CD14-positive monocyte (primary cell): ENCODE results near the gene JHY. TPM values are rescaled to one million over a fixed set of nuclear protein-coding genes. Genes with fewer than 3 reads are reported as not detected.
A peak's percentile ranks its signal among the peaks of the same experiment; 100 is the strongest.

Experiments
- DNase-seq, 3 donors: peaks; one replicate each; pipeline ENCODE4 v3.0.0-alpha.2; 2011 to 2022
- H2AFZ ChIP-seq: 2 replicates; pipeline ENCODE4 v1.6.0; 2012; ENCODE audit warnings: mild to moderate bottlenecking, low read depth, low read length, inconsistent platforms; ENCODE audit not compliant: insufficient read depth, poor library complexity, severe bottlenecking
- H3K27ac ChIP-seq, 2 donors: 1 replicate in 1 of 2; 2 replicates in 1 of 2; pipeline ENCODE4 v1.5.1; 2012 to 2013; ENCODE audit warnings: low read length in 2 of 2, control low read depth in 1 of 2, inconsistent platforms in 1 of 2, low read depth in 1 of 2, mild to moderate bottlenecking in 1 of 2
- H3K27me3 ChIP-seq, 2 donors: one replicate each; pipeline versions ENCODE4 v1.6.0 to v1.6.1; 2011 to 2013; ENCODE audit warnings: low read length in 2 of 2; ENCODE audit not compliant: control insufficient read depth in 2 of 2, insufficient read depth in 2 of 2
- H3K36me3 ChIP-seq, 2 donors: replicated peaks in 1 of 2; 1 replicate in 1 of 2; 2 replicates in 1 of 2; pipeline versions ENCODE4 v1.5.1 to v1.6.1; 2012 to 2013; ENCODE audit warnings: low read length in 2 of 2, control low read depth in 1 of 2, inconsistent platforms in 1 of 2, mild to moderate bottlenecking in 1 of 2; ENCODE audit not compliant: insufficient read depth in 2 of 2, control insufficient read depth in 1 of 2
- H3K4me1 ChIP-seq, 2 donors: 1 replicate in 1 of 2; 2 replicates in 1 of 2; pipeline versions ENCODE4 v1.5.1 to v1.6.1; 2012 to 2013; ENCODE audit warnings: low read length in 2 of 2, control low read depth in 1 of 2, inconsistent platforms in 1 of 2, mild to moderate bottlenecking in 1 of 2, moderate library complexity in 1 of 2; ENCODE audit not compliant: insufficient read depth in 2 of 2, control insufficient read depth in 1 of 2
- H3K4me2 ChIP-seq: replicated peaks from 2 replicates; pipeline ENCODE3; 2012; ENCODE audit warnings: low read length, moderate library complexity, mild to moderate bottlenecking; ENCODE audit not compliant: poor library complexity, severe bottlenecking; ENCODE audit errors: extremely low read depth
- H3K4me3 ChIP-seq, 3 experiments: fragments of 200-600 bp in 1 of 3; sonication (generic) in 1 of 3; replicated peaks in 1 of 3; 1 replicate in 2 of 3; 2 replicates in 1 of 3; pipeline ENCODE4 v1.5.1; 2011 to 2013; ENCODE audit warnings: low read length in 3 of 3, mild to moderate bottlenecking in 3 of 3, control low read depth in 2 of 3, low read depth in 2 of 3, inconsistent platforms in 1 of 3, moderate library complexity in 1 of 3
- H3K79me2 ChIP-seq: 2 replicates; pipeline ENCODE4 v1.6.0; 2012; ENCODE audit warnings: mild to moderate bottlenecking, control low read depth, inconsistent platforms, low read length, moderate library complexity; ENCODE audit not compliant: insufficient read depth
- H3K9ac ChIP-seq: 2 replicates; pipeline ENCODE4 v1.6.0; 2017; ENCODE audit warnings: low read length, mild to moderate bottlenecking; ENCODE audit not compliant: insufficient read depth, poor library complexity, severe bottlenecking
- H3K9me3 ChIP-seq, 2 donors: replicated peaks in 1 of 2; 1 replicate in 1 of 2; 2 replicates in 1 of 2; pipeline versions ENCODE4 v1.5.1 to v1.6.1; 2012 to 2013; ENCODE audit warnings: low read length in 2 of 2, control low read depth in 1 of 2; ENCODE audit not compliant: control insufficient read depth in 1 of 2, insufficient read depth in 1 of 2
- H4K20me1 ChIP-seq: 2 replicates; pipeline ENCODE4 v1.6.0; 2012; ENCODE audit warnings: mild to moderate bottlenecking, low read length, control low read depth, moderate library complexity; ENCODE audit not compliant: insufficient read depth
- H3K27ac Mint-ChIP-seq, 7 donors: one replicate each; pipeline ENCODE4 v1.8.0; 2020; ENCODE audit warnings: mild to moderate bottlenecking in 7 of 7, mixed read lengths in 7 of 7, moderate library complexity in 6 of 7, inconsistent platforms in 2 of 7
- H3K27me3 Mint-ChIP-seq, 3 donors: one replicate each; pipeline ENCODE4 v1.8.0; 2021 to 2022; ENCODE audit warnings: low read depth in 3 of 3, mild to moderate bottlenecking in 3 of 3, mixed read lengths in 3 of 3, moderate library complexity in 3 of 3, inconsistent platforms in 1 of 3
- H3K36me3 Mint-ChIP-seq, 2 donors: one replicate each; pipeline ENCODE4 v1.8.0; 2020; ENCODE audit warnings: mixed read lengths in 2 of 2, inconsistent platforms in 1 of 2, mild to moderate bottlenecking in 1 of 2
- H3K4me1 Mint-ChIP-seq: one replicate; pipeline ENCODE4 v1.8.0; 2020; ENCODE audit warnings: mild to moderate bottlenecking, mixed read lengths
- H3K4me3 Mint-ChIP-seq, 2 donors: one replicate each; pipeline ENCODE4 v1.8.0; 2020; ENCODE audit warnings: mild to moderate bottlenecking in 2 of 2, mixed read lengths in 2 of 2, moderate library complexity in 1 of 2
- H3K9me3 Mint-ChIP-seq, 7 donors: one replicate each; pipeline ENCODE4 v1.8.0; 2020 to 2022; ENCODE audit warnings: mixed read lengths in 7 of 7, mild to moderate bottlenecking in 6 of 7, moderate library complexity in 6 of 7, inconsistent platforms in 2 of 7
- WGBS: methylation state at CpG from one replicate; pipeline ENCODE4 v1.1.5; 2013; ENCODE audit warnings: missing lambda C conversion rate; ENCODE audit not compliant: insufficient coverage; 5-methylcytosine and 5-hydroxymethylcytosine counted together
- intact Hi-C, 2 donors: fragments of 100-400 bp; cut with micrococcal nuclease; formaldehyde crosslinking; loops; one replicate each; pipeline versions ENCODE4 v1.15.0 to v1.15.1; 2023
- polyA plus RNA-seq, 3 donors: library from polyadenylated mRNA; depleted of rRNA in 1 of 3; unstranded in 2 of 3; stranded (reverse) in 1 of 3; fragments of 300-500 nt in 2 of 3; fragments of >200 nt in 1 of 3; fragmentation: Illumina TruSeq in 2 of 3; gene quantifications; 1 replicate in 2 of 3; 2 replicates in 1 of 3; pipeline ENCODE4 v1.2.3, GENCODE V29; 2012 to 2021
- TF ChIP-seq, protein P1 (sequence below): fragments of 200-600 bp; IDR thresholded peaks from one replicate; pipeline ENCODE4 v1.8.0; 2022; ENCODE audit warnings: antibody characterized with exemption, mild to moderate bottlenecking

The JHY gene
- polyA plus RNA-seq, 3 donors, result 0.68 to 0.91 (median 0.89) TPM

GRCh38 chr11:122917311-122917710 lies 34.8 kb downstream of the JHY start:
- no peaks in the 10 kb centered on the region for H3K9me3 Mint-ChIP-seq
- TF ChIP-seq, protein P1, sequence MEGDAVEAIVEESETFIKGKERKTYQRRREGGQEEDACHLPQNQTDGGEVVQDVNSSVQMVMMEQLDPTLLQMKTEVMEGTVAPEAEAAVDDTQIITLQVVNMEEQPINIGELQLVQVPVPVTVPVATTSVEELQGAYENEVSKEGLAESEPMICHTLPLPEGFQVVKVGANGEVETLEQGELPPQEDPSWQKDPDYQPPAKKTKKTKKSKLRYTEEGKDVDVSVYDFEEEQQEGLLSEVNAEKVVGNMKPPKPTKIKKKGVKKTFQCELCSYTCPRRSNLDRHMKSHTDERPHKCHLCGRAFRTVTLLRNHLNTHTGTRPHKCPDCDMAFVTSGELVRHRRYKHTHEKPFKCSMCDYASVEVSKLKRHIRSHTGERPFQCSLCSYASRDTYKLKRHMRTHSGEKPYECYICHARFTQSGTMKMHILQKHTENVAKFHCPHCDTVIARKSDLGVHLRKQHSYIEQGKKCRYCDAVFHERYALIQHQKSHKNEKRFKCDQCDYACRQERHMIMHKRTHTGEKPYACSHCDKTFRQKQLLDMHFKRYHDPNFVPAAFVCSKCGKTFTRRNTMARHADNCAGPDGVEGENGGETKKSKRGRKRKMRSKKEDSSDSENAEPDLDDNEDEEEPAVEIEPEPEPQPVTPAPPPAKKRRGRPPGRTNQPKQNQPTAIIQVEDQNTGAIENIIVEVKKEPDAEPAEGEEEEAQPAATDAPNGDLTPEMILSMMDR, result no peak
- H3K27me3 Mint-ChIP-seq, result peaks cover 0 to 4% (median 2%) of the 10 kb centered on the region in 3 donors
- no peaks in the 10 kb centered on the region for H3K36me3 Mint-ChIP-seq
- H3K27ac ChIP-seq, result no peak overlapping the region
- no peak overlapping the region for H3K4me2 ChIP-seq
- no peaks in the 10 kb centered on the region for H4K20me1 ChIP-seq
- intact Hi-C loops, result no loop called here
- H3K27me3 ChIP-seq, result no peaks in the 10 kb centered on the region
- H3K4me3 ChIP-seq, result no peak overlapping the region
- no peak overlapping the region for H3K27ac Mint-ChIP-seq
- no peaks in the 10 kb centered on the region for H3K36me3 ChIP-seq
- no peak overlapping the region for H3K4me3 Mint-ChIP-seq
- DNase-seq, result no peak
- H3K9ac ChIP-seq, result no peak overlapping the region
- no peaks in the 10 kb centered on the region for H3K4me1 ChIP-seq
- H2AFZ ChIP-seq, result no peak overlapping the region
- no peaks in the 10 kb centered on the region for H3K9me3 ChIP-seq
- H3K4me1 Mint-ChIP-seq, result no peaks in the 10 kb centered on the region
- no peaks in the 10 kb centered on the region for H3K79me2 ChIP-seq
- 17% methylated on average over 1 of the region's 1 CpG for WGBS

DNA sequence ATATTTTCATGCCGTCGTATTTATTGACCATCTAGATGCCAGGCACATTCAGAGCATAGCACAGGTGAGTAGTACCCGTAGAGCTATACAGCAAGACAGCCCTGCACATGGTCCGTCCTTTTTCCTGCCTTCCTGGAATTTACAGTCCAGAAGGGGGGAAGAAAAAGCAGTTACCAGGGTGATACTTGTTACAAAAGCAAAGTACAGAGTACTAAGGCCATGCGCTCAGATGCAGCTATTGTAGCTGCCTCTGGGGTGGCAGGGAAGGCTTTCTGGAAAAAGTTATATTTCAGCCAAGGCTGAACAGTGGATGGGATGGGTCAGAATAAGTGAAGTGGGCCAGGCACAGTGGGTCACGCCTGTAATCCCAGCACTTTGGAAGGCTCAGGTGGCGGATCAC lies 36.2 kb downstream of the JHY start:
- DNase-seq, result no peak
- H3K4me1 ChIP-seq, result no peaks in the 10 kb centered on the region
- Mint-ChIP-seq H3K4me1 (no peaks in the 10 kb centered on the region), H3K27me3 (peaks cover 0 to 4% (median 2%) of the 10 kb centered on the region in 3 donors), H3K4me3 (no peak overlapping the region), H3K27ac (peak overlapping the region in 1 of 7 donors; percentile 62), H3K36me3 (no peaks in the 10 kb centered on the region), H3K9me3 (no peaks in the 10 kb centered on the region)
- H3K27ac ChIP-seq, result no peak overlapping the region
- WGBS, result 99% methylated on average over 4 of the region's 7 CpGs
- intact Hi-C loops, result no loop called here
- H3K79me2 ChIP-seq, result no peaks in the 10 kb centered on the region
- no peaks in the 10 kb centered on the region for H4K20me1 ChIP-seq
- no peak overlapping the region for H3K4me2 ChIP-seq
- no peak overlapping the region for H3K9ac ChIP-seq
- H3K9me3 ChIP-seq, result no peaks in the 10 kb centered on the region
- H3K36me3 ChIP-seq, result no peaks in the 10 kb centered on the region
- no peaks in the 10 kb centered on the region for H3K27me3 ChIP-seq
- H3K4me3 ChIP-seq, result no peak overlapping the region
- TF ChIP-seq, protein P1, result no peak
- no peak overlapping the region for H2AFZ ChIP-seq
